ENCODE results near the gene AVPR2. TPM values are rescaled to one million over a fixed set of nuclear protein-coding genes. Genes with fewer than 3 reads are reported as not detected.

Gene AVPR2
- total RNA-seq, 1 donor from 2014 or later = 3.3 TPM

GRCh38 chrX:153870288-153870690, 34.2 kb upstream of the AVPR2 start:
- ATAC-seq = no peak
- intact Hi-C loops (cut with micrococcal nuclease) = no loop called here
- no peak for DNase-seq

GRCh38 chrX:153870791-153871360, 33.6 kb upstream of the AVPR2 start:
- DNase-seq (no peak), ATAC-seq (no peak)
- intact Hi-C loops (cut with micrococcal nuclease) = no loop called here

GRCh38 chrX:153871451-153871850, 33.0 kb upstream of the AVPR2 start:
- no peak for ATAC-seq
- intact Hi-C loops (cut with micrococcal nuclease) = no loop called here
- DNase-seq = no peak

GRCh38 chrX:153871946-153872878, 32.3 kb upstream of the AVPR2 start:
- DNase-seq (no peak), ATAC-seq (no peak)
- intact Hi-C loops (cut with micrococcal nuclease) = no loop called here

GRCh38 chrX:153873282-153874084, 31.0 kb upstream of the AVPR2 start:
- ATAC-seq (no peak), DNase-seq (no peak)
- intact Hi-C loops (cut with micrococcal nuclease) = no loop called here

GRCh38 chrX:153874085-153874365, 30.4 kb upstream of the AVPR2 start:
- DNase-seq = no peak
- intact Hi-C loops (cut with micrococcal nuclease) = no loop called here
- ATAC-seq = no peak

GRCh38 chrX:153874366-153875125, 29.9 kb upstream of the AVPR2 start:
- DNase-seq (no peak), ATAC-seq (no peak)
- intact Hi-C loops (cut with micrococcal nuclease) = no loop called here

- intact Hi-C loops (cut with micrococcal nuclease) = no loop called here
- peak; percentile 66 for DNase-seq
- peak; percentile 80 for ATAC-seq
These were observed 28.9 kb upstream of the AVPR2 start for GRCh38 chrX:153875391-153876111.

GRCh38 chrX:153876112-153876491, 28.4 kb upstream of the AVPR2 start:
- DNase-seq (no peak), ATAC-seq (no peak)
- intact Hi-C loops (cut with micrococcal nuclease) = no loop called here

GRCh38 chrX:153877571-153878261, 26.8 kb upstream of the AVPR2 start:
- intact Hi-C loops (cut with micrococcal nuclease) = no loop called here

GRCh38 chrX:153878345-153878744, 26.1 kb upstream of the AVPR2 start:
- intact Hi-C loops (cut with micrococcal nuclease) = no loop called here
- no peak for ATAC-seq
- DNase-seq = no peak

More at GRCh38 chrX:153877571-153878261, 26.8 kb upstream of the AVPR2 start:
- ATAC-seq (no peak), DNase-seq (no peak)

- intact Hi-C loops (cut with micrococcal nuclease) = no loop called here
- DNase-seq (no peak), ATAC-seq (no peak)
These were observed 25.4 kb upstream of the AVPR2 start for GRCh38 chrX:153878969-153879653.

- ATAC-seq (no peak), DNase-seq (no peak)
- intact Hi-C loops (cut with micrococcal nuclease) = no loop called here
These were observed 24.6 kb upstream of the AVPR2 start for GRCh38 chrX:153879741-153880439.

GRCh38 chrX:153880440-153880815, 24.0 kb upstream of the AVPR2 start:
- ATAC-seq (no peak), DNase-seq (no peak)
- intact Hi-C loops (cut with micrococcal nuclease) = no loop called here

GRCh38 chrX:153881281-153881680, 23.2 kb upstream of the AVPR2 start:
- ATAC-seq (no peak), DNase-seq (no peak)
- intact Hi-C loops (cut with micrococcal nuclease) = no loop called here

GRCh38 chrX:153882086-153882498, 22.4 kb upstream of the AVPR2 start:
- DNase-seq (no peak), ATAC-seq (peak; percentile 38)
- intact Hi-C loops (cut with micrococcal nuclease) = no loop called here

GRCh38 chrX:153882557-153882956, 21.9 kb upstream of the AVPR2 start:
- ATAC-seq (no peak), DNase-seq (no peak)
- intact Hi-C loops (cut with micrococcal nuclease) = no loop called here
